NCI-H128 (cell line): ENCODE results near the gene HSPBP1.

ENCODE experiments used
- DNase-seq: peaks from one replicate; lab custom pipeline; 2025; ENCODE audit not compliant: unreplicated experiment; lab: John Stamatoyannopoulos, UW

The HSPBP1 gene

DNA sequence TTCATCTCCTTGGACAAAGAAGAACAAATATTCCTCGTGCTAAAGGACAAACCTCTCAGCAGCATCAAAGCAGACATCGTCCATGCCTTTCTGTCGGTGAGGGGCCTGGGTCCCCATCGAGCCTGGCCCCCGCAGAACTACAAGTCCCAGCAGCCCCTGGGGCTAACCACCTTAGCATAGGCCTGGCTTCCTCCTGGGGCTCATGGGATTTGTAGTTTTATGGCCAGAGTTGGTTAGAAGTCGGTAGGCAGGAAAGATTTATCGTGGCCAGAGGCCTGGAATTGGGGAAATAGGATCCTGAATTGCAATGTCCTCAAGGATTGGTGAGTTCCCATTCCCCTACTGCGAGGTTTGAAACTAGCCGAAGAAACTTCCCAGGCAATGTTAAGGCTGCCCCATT is 25.6 kb upstream of the HSPBP1 start:
- DNase-seq, result no peak

DNA sequence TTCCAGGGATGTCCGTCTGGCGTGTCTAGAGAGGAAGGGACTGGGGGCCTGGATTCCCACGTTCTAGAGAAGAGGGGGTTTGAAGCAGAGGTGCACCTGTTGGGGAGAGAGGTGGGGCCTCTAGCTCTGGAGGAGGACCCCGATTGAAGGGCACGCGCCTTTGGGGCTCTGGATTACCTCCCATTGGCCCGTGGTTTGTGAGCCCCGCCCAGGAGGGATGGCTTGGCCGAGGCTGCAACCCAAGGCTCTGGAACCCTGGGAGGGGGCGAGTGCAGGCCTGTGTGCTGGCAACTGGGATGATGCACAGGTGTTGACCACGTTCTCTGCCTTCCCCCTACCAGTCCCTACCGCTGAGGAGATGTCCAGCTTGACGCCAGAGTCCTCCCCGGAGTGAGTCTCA is 25.1 kb upstream of the HSPBP1 start:
- no peak for DNase-seq

DNA sequence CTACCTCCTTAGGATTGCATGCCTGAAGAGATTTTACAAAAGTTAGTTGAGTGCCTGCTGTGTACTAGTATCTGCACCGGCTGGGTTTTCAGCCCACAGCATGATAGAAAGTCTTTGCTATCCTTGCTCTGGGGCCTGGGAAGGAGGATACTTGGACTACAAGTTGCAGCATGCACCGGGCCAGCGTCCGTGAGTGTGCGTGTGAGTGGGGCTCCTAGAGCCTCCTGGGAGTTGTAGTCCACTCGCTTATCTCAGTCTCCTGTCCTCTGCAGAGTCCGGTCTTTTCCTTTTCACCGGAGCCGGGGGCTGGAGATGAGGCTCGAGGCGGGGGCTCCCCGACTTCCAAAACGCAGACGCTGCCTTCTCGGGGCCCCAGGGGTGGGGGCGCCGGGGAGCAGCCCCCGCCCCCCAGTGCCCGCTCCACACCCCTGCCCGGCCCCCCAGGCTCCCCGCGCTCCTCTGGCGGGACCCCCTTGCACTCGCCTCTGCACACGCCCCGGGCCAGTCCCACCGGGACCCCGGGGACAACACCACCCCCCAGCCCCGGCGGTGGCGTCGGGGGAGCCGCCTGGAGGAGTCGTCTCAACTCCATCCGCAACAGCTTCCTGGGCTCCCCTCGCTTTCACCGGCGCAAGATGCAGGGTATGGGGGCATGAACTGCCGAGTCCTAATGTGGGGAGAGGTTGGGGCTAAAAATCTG is 24.5 kb upstream of the HSPBP1 start:
- no peak for DNase-seq

DNA sequence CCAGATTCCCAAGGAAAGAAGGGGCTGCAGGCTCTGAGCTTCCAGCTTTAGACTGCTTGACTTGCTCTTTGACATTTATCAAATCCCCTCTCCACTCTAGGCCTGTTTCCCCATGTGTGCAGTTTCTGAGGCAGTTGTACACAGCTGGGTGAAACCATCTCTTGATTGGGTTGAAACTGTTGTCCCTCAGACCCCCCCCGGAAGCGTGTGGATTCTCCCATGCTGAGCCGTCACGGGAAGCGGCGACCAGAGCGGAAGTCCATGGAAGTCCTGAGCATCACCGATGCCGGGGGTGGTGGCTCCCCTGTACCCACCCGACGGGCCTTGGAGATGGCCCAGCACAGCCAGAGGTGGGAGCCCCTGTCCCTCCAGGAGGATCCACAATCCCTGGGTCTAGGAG is 23.6 kb upstream of the HSPBP1 start:
- DNase-seq, result no peak

DNA sequence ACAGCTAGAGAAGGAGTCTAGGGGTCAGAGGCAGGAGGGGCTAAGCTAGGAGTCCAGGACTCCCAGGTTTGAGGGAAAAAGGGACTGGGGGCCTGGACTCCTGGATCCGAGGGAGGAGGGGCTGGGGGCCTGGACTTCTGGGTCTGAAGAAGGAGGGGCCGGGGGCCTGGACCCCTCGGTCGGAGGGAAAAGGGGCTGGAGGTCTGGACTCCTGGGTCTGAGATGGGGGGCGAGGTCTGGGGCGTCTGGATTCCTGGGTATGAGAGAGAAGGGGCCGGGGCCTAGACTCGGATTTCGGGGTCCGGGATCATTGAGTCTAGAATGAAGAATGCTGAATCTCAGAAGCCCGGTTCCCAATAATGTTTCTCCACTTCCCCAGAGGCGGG is 22.4 kb upstream of the HSPBP1 start:
- DNase-seq, result no peak

DNA sequence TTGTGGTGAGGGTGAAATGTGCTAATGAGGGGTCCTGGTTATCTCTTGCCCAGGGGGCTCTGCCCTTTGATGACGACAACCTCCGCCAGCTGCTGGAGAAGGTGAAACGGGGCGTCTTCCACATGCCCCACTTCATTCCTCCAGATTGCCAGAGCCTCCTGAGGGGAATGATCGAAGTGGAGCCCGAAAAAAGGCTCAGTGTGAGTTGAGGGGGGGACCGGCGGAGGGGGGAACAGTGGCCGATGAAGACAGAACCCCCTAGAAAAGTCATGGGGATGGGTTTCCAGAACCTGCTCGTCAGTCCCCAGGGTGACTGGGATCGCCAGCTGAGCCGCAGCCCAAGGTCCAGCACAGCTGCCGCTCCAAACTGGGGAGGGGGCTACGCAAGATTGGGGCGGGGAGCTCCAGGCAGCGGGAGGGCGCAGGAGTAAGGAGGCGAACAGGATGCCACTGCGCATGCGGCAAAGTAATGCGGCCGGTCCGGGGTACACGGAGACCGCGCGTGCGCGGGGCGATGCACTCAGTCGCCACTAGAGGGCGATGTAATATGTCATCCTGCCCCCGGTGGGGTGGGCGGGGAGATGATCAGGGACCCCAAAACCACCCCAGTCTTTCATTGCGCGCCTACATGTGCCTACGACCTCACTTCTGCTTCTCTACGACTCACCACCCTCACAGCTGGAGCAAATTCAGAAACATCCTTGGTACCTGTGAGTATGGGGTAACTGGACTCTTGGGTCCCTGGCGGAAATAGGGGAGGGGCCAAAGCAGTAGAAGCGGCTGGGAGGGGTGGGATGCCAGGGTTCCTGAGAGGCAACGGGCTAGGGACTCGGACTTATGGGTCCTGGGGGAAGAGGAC is 21.8 kb upstream of the HSPBP1 start:
- DNase-seq, result peak; percentile 57

DNA sequence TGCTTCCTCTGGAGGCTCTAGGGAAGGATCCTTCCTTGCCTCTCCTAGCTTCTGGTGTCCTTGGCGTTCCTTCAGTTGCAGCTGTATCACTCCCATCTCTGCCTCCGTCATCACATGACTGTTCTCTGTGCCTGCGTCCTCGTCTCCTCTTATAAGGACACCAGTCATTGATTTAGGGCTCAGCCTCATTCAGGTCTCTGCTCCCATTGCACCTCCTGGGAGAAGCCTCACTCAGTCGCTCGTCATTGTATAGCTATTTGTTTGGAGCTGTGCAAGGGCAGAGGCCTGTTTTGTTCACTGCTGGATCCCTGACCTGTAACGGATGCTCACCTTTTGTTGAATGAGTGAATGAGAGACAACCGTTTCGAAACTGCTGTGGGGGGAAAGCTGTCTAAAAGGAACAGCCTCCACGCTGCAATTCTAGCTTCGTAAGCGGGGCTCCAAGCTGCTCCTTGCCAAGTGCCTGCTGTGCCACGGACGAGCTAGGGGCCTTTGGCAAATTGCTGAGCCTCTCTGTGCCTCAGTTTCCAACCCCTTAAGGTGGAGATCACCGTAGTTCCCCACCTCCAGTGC is 21.1 kb upstream of the HSPBP1 start:
- DNase-seq, result no peak

DNA sequence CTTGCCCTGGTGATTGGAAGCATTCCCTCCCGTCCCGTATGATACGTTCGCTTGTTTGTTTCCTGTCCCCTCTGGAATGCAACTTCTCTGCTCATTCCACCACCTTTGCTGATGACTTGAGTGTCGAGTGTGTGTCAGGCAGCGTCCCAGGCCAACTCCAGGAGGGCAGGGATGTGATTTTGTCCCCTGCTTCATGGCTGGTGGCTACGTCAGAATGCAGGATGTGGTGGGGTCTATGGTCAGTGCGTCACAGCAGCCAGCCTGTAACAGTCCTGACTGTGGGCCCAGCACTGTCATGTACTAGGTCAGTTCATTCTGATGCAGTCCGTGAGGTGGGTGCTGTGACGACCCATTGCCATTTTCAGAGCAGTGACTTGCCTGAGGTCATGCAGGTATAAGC is 20.1 kb upstream of the HSPBP1 start:
- no peak for DNase-seq

DNA sequence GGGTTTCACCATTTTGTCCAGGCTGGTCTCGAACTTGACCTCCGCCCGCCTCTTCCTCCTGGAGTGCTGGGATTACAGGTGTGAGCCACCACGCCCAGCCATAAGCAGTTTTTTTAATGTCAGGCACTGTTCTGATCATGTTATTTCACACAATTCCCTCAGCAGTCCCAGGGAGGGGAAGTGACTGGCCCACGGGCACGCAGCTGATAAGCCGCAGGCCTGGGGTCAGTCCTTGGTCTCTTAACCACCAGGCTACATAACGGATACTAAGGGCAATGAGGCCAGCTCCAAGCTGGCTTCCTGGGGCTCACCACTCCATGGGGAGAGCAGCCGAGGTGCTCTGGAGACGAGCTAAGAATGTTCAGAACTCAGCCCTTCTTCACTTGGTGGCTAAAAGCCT is 17.4 kb upstream of the HSPBP1 start:
- DNase-seq, result no peak

DNA sequence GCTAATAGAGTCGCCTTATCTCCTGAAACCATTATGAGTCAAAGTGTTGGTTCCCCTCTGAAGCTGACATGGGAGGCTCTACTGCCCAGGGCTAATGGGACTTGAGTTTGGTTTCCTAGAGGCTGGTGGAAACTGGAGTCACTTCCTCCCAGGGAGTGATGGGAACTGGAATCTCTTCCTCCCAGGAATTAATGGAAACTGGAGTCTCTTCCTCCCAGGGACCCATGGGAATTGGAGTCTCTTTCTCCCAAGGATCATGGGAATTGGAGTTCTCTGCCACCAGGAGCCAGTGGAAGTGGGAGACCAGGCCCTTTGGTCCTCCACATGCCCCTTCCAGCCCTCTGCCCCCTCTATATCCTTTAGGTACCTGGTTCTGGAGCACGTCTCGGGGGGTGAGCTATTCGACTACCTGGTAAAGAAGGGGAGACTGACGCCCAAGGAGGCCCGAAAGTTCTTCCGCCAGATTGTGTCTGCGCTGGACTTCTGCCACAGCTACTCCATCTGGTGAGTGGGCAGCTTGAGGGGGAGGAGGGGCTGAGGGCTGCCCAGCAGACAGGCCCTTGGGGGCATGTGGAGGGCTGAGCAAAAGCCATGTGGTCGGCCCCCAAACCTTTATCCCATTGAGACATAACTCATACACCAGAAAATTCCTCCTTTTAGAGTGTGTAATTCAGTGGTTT is 9.3 kb upstream of the HSPBP1 start:
- DNase-seq, result no peak

DNA sequence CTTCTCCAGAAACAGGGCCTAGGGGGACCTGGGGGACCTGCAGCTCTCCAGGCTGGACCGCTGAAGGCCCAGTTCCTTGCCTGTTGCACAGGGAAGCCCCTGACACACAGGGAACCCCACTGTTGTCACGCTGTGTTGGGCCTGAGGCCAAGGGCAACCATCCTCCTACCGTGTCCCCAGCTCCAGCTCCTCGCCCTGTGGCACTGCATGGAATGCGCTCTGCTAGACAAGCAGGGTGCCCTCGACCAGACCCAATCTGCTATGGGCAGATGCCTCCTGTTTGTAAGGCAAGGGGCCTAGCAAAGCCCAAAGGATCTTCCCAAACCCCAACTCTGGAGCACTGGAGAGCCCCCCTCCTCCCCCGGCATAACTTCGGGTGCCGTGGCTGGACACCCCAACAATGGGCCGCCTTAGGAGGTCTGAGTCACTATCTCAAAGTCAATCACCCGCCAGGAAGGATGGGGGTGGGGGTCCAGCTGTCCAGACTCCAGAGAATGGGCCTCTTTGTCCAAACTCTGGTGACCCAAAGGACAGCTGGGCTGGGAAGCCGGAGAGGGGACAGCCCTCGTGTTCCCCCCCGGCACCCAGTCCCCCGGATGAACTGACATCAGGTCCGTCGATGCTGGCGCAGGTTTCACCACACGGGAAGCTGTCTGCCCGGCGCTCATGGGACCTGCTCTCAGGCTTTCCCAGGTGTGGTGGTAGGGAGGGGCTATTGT is 7.6 kb upstream of the HSPBP1 start:
- DNase-seq, result no peak

DNA sequence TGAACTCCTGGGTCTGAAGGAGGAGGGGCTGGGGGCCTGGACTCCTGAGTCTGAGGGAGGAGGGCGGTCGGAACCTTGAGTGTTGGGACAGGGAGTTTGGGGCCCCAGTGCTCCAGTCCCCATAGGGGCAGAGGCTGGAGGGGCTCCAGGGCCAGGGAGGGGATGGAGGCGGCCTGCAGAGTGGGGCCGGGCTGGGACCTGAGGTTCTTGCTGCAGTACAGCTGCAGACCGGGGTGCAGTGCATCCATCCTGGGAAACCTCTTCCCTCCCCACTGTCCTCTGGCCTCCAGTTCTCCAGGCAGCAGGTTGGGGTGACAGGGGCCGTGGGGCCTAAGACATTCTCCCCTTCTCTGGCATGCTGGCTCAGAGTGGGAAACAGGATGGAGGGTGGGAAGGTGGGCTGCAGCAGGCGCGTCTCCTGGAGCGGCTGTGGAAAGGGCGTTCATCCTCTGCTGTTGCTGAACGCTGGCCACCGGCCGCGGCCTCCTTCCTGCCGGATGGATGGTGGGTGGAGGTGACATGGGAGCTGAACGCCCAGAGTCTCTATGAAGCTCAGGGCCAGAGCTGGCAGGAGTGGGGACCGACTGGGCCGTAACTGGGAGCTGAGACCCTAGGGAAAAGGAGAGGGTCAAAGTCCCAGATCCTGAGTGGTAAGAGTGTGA is 5.5 kb upstream of the HSPBP1 start:
- DNase-seq, result no peak

DNA sequence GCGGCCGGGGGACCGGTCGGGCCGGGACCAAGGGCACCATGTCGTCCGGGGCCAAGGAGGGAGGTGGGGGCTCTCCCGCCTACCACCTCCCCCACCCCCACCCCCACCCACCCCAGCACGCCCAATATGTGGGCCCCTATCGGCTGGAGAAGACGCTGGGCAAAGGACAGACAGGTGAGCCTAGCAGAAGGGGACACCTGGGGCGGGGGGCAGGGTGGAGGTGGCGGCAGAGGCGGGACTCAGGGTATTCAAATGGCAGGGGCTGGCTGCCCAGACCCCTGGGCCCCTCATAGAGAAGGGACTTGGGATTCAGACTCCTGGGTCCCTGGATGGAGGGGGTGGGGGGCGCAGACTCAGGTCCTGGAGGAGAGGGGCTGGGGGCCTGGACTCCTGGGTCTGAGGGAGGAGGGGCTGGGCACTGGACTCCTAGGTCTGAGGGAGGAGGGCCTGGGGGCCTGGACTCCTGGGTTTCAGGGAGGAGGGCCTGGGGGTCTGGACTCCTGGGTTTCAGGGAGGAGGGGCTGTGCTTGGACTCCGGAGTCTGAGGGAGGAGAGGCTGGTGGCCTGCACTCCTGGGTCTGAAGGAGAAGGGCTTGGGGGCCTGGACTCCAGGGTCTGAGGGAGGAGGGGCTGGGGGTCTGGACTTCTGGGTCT is 4.6 kb upstream of the HSPBP1 start:
- no peak for DNase-seq

DNA sequence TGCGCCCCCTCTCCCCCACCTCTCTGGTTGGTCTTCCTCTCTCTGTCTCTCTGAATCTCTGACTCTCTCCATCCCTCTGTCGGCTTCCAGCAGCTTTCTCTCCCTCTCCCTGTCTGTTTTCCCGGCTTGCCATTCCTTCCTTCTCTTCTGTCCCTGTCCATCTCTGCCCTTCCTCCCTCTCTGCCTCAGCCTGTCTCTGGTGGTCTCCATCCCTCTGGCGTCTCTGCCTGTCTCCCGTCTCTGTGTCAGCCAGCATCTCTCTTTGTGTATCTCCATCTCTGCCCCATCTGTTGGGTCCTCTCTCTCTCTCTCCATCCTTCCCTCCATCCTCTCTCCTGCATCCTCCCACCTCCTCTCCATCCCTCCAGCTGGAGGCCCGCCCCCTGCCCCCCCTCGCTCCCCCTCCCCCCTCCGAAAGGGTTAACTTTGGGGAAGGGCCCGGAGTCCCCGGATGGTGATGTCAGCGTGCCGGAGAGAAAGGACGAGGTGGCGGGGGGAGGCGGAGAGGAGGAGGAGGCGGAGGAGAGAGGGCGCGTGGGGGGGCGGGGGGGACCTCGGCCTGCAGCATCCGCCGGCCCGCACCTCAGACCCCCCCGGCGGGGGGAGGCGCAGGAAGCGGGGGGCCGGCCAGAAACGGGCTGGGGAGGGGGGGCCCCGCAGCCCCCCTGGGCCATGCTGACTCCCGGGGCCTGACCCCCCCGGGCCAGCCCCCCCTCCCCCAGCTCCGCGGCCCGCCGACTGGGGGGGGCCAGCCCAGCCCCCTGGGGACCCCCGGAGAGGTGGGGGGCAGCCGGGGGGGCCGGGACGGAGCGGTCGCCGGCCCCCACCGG is 3.9 kb upstream of the HSPBP1 start, which contains the start of gene BRSK1:
TSS of gene BRSK1 (plus strand) at position 450 of the 830 bp plus-strand sequence. CDS start 446 bp downstream, outside the sequence.
- peak; percentile 42 for DNase-seq

DNA sequence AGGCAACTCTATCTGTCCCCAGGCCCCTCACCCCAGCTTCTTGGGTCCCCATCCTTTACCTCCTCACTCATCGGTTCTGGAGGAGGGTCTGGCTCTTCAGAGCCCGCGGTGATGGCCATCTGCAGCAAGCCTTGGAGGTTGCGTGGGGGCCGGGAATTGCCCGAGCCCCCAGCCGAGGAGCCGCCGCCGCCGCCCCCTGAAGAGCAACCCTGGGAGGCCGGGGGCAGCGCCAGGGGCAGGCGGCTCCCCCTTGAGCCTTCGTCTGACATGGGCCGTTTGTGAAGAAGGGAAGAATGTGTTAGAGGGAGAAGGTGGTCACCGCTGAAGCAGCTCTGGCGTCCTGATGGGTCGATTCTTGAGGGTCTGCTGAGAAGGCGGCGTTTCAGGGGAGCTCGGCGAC is 570 bp downstream of the HSPBP1 start:
- no peak for DNase-seq

DNA sequence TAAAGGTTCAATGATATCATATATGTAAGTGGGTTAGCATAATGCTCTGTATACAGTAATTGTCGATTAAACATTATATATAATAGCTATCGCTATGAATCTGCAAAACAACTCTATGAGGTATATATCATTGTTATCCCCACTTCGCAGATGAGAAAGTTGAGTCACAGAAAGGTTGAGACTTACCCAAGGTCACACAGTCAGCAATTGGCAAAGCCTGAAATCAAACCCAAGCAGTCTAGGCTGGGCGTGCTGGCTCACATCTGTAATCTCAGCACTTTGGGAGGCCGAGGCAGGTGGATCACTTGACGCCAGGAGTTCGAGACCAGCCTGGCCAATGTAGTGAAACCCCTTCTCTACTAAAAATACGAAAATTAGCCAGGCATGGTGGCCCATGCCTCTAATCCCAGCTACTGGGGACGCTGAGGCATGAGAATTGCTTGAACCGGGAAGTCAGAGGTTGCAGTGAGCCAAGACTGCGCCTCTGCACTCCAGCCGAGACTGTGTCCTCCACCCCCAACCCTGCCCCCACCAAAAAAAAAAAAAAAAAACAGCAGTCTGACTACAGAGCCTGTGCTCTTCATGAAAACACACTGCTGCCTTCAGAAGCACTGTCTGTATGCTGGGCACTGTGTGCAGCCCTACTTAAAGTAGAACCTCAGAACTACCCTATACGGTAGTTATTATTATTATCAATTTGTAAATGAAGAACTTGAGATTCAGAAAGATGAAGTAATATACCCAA is 1.3 kb downstream of the HSPBP1 start:
- DNase-seq, result no peak

DNA sequence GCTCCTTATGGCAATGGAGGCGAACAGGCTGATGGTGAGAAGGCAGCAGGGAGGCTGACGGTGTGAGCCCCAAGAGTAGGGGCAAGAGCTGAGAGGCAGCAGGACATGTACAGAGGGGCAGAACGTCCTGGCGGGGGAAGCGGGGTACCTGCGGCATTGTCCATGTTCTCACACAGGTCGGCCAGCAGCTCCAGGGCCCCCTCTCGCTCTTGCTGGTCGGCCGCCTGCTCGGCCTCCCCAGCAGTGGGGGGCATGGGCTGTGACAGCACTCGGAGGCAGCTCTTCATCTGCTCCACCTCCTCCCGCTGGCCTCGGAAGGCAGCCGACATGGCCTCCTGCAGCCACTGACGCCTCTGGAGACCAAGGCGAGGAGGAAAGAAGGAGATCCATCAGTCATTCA is 2.4 kb downstream of the HSPBP1 start:
- no peak for DNase-seq

DNA sequence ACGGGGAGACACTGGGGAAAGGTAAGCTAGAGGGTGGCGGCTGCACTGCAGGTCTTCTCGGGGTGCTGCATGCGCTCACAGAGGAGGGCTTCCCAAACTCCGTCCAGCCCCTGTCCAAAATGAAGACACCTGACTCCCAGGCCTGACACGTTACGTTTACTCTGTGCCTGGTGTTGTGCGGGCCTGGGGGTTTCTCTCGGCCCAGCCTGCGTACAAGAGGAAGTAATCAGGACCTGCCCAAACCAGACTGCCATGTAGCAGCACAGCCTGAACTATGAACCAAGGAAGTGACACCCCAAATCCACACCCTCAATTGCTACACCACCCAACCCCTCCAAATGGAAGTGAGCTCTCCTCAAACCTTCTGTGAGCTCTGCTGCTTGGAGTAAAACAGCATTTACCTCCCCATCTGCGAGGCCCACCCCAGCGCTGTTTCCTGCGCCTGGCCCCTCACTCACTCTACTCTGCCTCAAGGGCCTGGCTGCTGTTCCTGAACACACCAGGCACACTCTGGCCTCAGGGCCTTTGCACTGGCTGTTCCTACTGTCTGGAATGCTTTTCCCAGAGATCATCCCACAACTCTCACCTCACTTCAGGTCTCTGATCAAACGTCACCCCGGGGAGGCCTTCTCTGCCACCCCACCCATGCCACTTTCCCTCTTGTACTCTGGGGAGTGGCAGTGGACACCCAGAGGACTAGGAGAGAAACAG is 3.0 kb downstream of the HSPBP1 start:
- no peak for DNase-seq
